ENCODE data around the gene INTS4. TPM values are rescaled to one million over a fixed set of nuclear protein-coding genes. Genes with fewer than 3 reads are reported as not detected.

The INTS4 gene
- total and polyA plus RNA-seq, 2 of the 4 experiments (the other 2 are of a cell fraction), result 24.0 to 52.5 TPM

DNA sequence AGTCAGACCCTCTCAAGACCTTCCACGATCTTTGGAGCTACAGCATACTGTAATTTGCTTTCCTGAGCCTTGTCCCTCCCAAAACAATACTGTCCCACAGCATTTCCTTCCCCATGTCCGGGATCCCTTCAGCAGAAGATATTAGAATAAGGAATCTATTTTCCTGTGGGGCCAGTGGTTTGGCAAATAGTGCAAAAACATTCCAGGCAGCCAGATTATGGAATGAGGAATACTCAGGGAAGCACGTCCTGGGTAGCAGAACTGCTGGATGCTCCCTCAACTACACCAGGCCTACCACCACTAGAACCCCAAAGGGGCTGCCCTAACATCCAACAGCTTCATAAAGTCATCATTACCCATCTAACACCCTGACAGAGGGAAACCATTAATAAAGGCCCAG is 112.1 kb downstream of the INTS4 start:
- no TSS peak for BruUV-seq (replicated peaks)
- Histone ChIP-seq H3K4me1 (ENCODE audit: control insufficient read depth, insufficient read depth, low read length) (peaks cover 17% of the 10 kb centered on the region), H3K9me3 (ENCODE audit: control insufficient read depth, insufficient read depth, low read length) (no peaks in the 10 kb centered on the region), H3K23ac (ENCODE audit: low read depth, low read length) (no peak overlapping the region), H3K27ac (ENCODE audit: insufficient read depth, low read length) (no peak overlapping the region), H2BK15ac (ENCODE audit: low read depth, low read length) (no peak overlapping the region), H3K9me1 (ENCODE audit: insufficient read depth, low read length) (peaks cover 26% of the 10 kb centered on the region), H3K9ac (ENCODE audit: low read depth, low read length) (no peak overlapping the region), H4K91ac (ENCODE audit: insufficient read depth, low read depth, low read length) (no peak overlapping the region), H4K5ac (ENCODE audit: low read depth, low read length) (no peak overlapping the region), H2AFZ (replicated peaks; ENCODE audit: low read length, poor library complexity) (no peak overlapping the region), H3K14ac (replicated peaks; ENCODE audit: low read depth, low read length) (no peak overlapping the region), H3K36me3 (ENCODE audit: control insufficient read depth, insufficient read depth, low read length) (peaks cover 19% of the 10 kb centered on the region), H2BK20ac (ENCODE audit: low read depth, low read length) (no peak overlapping the region), H3K4ac (ENCODE audit: low read depth, low read length) (no peak overlapping the region), H2BK120ac (ENCODE audit: low read depth, low read length) (no peak overlapping the region), H3K4me3 (ENCODE audit: insufficient read depth, low read depth, low read length) (no peak overlapping the region), H2BK5ac (ENCODE audit: low read depth, low read length, poor library complexity, severe bottlenecking) (no peak overlapping the region), H2AK9ac (replicated peaks; ENCODE audit: low read depth, low read length, poor library complexity) (no peak overlapping the region), H3K18ac (ENCODE audit: low read depth, low read length) (no peak overlapping the region), H3K79me1 (ENCODE audit: low read depth in 1 of 2, low read length in 2 of 2) (peaks cover 0 to 23% of the 10 kb centered on the region in 2 experiments; a peak in 3 of 4 replicates), H4K20me1 (ENCODE audit: insufficient read depth, low read length) (peaks cover 5% of the 10 kb centered on the region; the same call in 1 of the 2 replicates), H4K8ac (ENCODE audit: low read depth in 2 of 2, low read length in 2 of 2) (0 out of 4 replicates have a peak overlapping the region, but pooled peaks of 1 of the 2 experiments have one; percentile 2), H3K27me3 (ENCODE audit: control insufficient read depth, insufficient read depth, low read length) (no peaks in the 10 kb centered on the region), H3K56ac (ENCODE audit: extremely low read depth, insufficient read depth, low read length) (no peak overlapping the region), H2AK5ac (ENCODE audit: low read depth, low read length) (no peak overlapping the region), H3K4me2 (ENCODE audit: low read depth, low read length) (no peak overlapping the region)
- dilution Hi-C loops (cut with HindIII; ENCODE audit: low sequenced_read_pairs, unreplicated experiment) (no loop called here), intact Hi-C loops (cut with micrococcal nuclease) (no loop called here), in situ Hi-C loops (cut with MboI; ENCODE audit: low sequenced_read_pairs) (no loop called here)
- no peak for DNase-seq
- no peak for ATAC-seq (ENCODE audit: low read depth)
- ChIA-PET POLR2A (ENCODE audit: unreplicated experiment) (no interaction called here), CTCF (no interaction called here)
- TF ChIP-seq USF2 (IDR thresholded peaks at IDR 0.05; ENCODE audit: low read depth, low read length) (no peak), CTCF (conservative IDR thresholded peaks at IDR 0.05; ENCODE audit: low read depth, low read length) (no peak), CEBPB (IDR thresholded peaks at IDR 0.05; ENCODE audit: low read depth, low read length) (no peak), FOS (IDR thresholded peaks at IDR 0.05; ENCODE audit: low read depth, low read length) (no peak), RFX5 (IDR thresholded peaks at IDR 0.05; ENCODE audit: low read depth, low read length) (no peak), MAZ (IDR thresholded peaks at IDR 0.05; ENCODE audit: borderline replicate concordance, low read depth, low read length) (no peak), NFE2L2 (IDR thresholded peaks at IDR 0.05; ENCODE audit: low read depth, low read length) (no peak), CHD1 (IDR thresholded peaks at IDR 0.05; ENCODE audit: low read depth, low read length) (no peak), SMC3 (IDR thresholded peaks at IDR 0.05; ENCODE audit: low read depth, low read length) (no peak), RCOR1 (IDR thresholded peaks at IDR 0.05; ENCODE audit: insufficient replicate concordance, low read length) (no peak), RAD21 (IDR thresholded peaks at IDR 0.05; ENCODE audit: low read length) (no peak), ELK1 (IDR thresholded peaks at IDR 0.05; ENCODE audit: borderline replicate concordance, low read depth, low read length) (no peak), POLR2A (IDR thresholded peaks at IDR 0.05; ENCODE audit: low read depth, low read length) (no peak), BHLHE40 (IDR thresholded peaks at IDR 0.05; ENCODE audit: low read depth, low read length) (no peak), MXI1 (IDR thresholded peaks at IDR 0.05; ENCODE audit: borderline replicate concordance, low read depth, low read length) (no peak)
- no CpG with 5 or more reads among the region's 3 CpGs for WGBS, 2 experiments (ENCODE audit: extremely low coverage in 2 of 2, insufficient read length in 1 of 2)

Measured in IMR-90 (cell line).